GM18867 (cell line): ENCODE measurements around the gene BRSK1.

Source experiments
- ATAC-seq: cut with Tn5 transposase; IDR thresholded peaks from one replicate; pipeline ENCODE4 v1.9.1; 2021; ENCODE audit warnings: mild to moderate bottlenecking, moderate library complexity; ENCODE audit not compliant: unreplicated experiment

The BRSK1 gene

DNA sequence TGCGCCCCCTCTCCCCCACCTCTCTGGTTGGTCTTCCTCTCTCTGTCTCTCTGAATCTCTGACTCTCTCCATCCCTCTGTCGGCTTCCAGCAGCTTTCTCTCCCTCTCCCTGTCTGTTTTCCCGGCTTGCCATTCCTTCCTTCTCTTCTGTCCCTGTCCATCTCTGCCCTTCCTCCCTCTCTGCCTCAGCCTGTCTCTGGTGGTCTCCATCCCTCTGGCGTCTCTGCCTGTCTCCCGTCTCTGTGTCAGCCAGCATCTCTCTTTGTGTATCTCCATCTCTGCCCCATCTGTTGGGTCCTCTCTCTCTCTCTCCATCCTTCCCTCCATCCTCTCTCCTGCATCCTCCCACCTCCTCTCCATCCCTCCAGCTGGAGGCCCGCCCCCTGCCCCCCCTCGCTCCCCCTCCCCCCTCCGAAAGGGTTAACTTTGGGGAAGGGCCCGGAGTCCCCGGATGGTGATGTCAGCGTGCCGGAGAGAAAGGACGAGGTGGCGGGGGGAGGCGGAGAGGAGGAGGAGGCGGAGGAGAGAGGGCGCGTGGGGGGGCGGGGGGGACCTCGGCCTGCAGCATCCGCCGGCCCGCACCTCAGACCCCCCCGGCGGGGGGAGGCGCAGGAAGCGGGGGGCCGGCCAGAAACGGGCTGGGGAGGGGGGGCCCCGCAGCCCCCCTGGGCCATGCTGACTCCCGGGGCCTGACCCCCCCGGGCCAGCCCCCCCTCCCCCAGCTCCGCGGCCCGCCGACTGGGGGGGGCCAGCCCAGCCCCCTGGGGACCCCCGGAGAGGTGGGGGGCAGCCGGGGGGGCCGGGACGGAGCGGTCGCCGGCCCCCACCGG lies at the start of gene BRSK1:
BRSK1 (plus strand) TSS at position 450 of the 830 bp plus-strand sequence. CDS start 446 bp downstream, outside the sequence.
- no peak for ATAC-seq

DNA sequence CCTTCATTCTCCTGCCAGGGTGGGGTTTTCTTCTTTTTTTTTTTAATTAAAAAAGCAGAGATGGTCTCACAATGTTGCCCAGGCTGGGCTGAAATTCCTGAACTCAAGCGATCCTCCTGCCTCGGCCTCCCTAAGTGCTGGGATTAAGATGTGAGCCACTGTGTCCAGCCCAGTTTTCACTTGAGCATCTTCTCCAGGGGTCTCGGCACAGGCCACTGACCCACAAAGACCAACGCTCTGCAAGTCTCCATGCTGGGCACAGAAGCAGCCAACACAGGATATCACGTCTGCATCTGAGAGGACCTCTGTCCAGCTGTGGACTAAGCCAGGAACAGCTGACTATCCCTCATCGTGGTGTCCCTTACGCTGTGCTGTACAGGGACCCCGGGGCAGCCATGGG lies 45.8 kb upstream of the BRSK1 start:
- ATAC-seq: no peak

DNA sequence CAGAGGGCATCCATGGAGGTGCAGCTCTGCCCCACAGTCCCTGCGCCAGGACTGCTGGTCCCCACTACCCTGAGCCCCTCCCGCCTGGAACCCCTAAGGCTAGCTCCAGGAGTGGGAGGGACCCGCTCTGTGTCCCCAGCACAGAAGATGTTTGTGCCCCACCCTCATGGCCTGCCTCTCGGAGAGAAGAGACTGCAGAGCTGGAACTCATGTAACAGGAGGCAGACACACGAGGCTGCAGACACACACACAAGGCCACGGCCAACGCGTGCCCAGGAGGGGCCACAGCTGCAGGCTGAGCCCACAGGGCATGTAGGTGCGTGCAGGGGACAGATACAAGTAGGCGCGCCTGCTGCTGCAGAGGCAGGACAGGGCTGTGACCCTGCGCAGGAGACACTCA lies 44.8 kb upstream of the BRSK1 start:
- ATAC-seq: no peak

DNA sequence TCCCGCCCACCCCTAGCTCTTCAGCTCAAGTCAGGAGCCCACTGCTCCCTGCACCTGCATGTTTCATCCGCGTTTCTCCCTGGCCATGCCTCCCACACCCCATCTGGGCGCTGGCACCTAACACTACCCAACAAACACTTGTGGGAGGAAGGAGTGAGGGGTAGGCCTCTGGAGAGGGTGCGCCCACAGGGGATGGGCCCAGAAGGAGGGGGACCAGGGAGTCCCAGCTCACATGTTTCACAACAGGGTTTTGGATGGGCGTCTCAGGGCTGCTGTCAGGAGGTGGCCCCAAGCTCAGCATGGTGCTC lies 43.1 kb upstream of the BRSK1 start:
- ATAC-seq: no peak

DNA sequence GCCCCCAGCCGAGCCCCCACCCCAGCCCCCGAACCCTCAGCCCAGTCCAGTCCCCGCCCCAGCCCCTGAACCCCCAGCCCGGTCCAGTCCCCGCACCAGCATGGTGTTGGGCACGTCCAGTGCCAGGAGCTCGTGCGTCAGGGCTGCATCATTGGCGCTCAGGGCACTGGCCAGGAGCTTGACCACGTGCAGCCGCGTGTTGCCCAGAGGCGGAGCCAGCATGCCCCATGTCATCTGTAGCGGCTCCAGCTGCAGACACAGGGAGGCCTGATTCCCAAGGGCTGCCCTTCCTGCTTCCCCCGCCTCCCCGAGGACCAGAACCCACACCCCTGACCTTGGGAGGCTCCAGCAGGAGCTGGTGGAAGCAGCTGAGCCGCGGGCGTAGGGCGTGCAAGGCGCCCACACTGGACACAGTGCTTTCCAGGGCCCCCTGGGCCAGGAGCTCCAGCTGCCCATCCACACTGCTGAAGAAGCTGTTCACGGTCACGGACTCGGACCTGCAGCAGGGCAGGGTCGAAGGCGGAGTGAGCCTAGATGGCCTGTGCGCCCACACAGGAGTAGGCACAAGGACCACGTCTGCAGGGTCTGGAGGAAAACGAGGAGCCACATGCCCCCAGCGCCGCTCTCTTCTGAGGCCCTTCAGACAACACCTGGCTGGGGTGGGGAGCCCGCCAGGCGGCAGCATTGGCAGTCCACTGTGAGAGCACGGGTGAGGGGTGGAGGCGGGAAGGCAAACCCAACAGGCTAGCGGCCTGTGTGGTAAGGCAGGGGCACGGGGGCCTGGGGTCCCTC lies 42.5 kb upstream of the BRSK1 start:
- ATAC-seq: no peak

DNA sequence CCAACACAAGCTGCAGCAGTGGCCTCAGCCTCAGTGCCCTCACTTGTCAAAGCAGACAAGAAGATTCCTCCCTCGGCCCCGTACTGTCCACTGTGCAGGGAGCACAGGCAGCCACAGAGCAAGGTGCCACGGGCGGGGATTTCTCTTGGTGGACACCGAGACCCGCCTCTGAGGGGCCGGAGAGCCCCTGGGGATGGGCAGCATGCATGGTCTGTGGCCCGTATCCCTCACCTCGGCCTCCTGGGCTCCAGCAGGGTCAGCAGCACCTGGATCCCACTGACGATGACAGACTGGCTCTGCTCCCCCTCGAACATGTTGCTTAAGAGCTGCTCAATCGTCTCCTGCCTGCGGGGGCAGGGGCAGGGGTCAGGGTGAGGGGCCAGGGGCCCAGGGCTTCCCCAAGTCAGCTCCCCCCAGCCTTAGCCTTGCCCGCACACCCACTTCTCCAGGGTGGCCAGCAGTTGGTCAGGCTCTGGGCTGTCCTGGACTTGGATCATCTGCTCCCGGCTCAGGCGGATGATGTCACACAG lies 41.8 kb upstream of the BRSK1 start:
- no peak for ATAC-seq

DNA sequence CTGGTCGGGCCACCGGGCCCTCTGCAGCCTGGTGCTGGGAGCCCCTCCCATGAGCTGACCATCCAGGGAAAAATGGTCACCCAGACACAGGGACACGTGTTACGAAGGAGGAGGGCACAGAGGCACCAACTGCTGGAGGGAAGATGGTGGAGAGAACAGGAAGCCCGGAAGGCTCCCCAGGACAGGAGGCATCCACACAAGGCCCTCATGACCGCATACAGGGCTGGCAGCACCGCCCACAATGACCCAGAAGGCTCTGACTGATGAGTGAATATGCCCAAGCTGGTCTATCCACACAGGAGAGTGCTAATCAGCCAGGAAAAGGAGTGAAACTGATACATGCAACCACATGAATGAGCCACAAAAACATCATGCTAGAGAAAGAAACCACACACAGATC lies 41.3 kb upstream of the BRSK1 start:
- ATAC-seq: no peak

DNA sequence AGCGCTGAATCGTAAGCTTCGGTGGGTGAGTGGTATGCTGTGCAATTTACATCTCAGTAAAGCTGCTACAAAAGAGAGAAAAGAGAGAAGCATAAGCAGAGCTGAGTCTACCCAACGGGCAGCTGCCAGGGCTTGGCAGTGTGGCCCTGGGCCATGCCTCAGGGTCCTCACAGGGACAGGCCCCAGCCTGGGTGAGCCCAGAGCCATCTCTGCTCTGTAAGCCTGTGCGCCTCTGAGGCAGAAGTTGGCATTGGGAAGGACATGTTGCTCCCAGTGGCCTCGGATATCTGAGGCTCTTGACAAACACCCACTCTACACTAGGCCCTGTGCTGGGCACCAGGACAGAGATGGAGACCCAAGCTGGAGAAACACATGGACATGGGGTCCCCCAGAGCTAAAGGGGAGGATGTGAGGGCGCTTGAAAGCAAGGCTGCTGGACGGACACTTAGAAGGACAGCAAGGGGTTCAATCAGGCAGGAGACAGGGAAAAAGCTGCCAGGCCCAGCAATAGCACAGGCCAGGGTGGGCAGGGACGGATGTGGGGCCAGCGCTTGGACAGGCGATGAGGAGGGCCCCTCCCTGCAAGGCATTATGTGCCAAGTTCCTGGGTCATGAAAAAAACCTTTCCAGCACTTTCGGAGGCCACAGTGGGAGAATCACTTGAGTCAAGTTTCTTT lies 39.7 kb upstream of the BRSK1 start:
- no peak for ATAC-seq

DNA sequence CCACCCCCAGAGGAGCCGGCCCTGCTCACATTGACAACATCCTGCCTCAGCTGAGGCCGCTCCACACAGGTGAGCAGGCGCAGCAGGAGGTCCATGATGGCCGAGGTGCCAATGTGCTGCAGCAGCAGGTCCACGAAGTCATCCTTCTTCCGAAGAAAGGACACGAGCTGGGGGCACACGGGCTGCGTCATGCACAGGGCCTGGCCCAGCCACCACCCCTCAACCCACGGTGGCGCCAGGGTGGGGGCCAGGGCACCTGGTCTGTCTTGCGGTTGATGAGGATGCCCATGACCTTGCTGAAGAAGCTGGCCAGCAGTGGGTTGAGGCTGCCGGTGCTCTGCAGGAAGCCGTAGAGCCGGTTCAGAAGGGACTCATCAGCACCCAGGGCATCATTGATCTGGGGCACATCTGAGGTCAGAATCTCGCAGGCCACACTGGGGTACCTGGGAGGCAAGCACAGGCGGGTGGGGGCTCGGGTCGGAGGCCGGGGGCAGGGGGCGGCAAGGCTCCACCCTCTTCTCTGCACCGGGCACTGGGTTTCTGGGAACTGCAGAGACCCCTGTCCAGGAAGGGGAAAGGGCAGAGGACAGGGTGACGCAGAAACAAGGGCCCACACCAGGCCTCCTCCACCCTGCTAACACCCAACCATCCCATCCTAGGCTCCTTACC lies 38.4 kb upstream of the BRSK1 start:
- no peak for ATAC-seq

DNA sequence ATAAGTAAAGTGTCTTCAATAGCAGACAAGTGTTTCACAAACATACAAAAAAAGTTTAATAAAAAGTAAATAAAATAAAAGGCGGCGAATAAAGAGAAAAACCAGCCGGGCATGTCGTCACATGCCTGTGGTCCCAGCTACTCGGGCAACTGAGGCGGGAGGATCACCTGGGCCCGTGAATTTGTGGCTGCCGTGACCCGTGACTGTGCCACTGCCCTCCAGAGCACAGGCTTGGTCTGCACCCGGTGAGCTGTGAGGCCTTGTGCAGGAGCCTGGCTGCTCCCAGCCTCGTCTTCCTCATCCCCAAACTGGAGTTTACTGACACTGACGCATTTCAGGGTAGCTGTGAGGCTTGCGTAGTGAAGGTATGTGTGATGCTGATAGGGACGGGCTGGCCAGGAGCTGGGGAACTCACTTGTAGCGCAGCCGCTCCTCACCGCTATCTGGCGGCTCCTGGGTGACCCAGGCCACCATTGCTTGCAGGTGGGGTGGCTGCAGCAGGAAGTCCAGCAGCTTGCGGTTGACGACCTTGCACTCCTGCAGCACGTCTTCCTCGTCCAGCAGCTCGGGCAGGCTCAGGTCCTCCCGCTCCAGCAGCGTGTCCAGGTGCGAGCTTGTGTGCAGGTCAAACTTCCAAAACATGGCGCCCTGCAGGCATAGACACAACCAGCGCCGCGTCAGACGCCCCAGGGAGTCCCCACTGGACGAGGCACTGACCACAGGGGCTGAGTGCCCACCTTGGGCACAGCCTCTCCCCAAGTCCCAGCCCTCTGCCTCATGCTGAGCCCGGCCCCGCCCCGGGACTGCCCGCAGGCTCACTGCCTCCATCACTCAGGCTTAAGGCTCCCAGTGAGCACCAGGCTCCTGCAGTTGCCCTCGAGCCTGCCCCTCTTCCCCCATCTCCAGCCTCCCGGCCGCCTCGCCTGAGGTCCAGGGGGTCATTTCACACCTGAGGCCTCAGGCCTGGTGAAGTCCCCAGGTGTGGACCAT lies 37.0 kb upstream of the BRSK1 start:
- ATAC-seq: no peak

DNA sequence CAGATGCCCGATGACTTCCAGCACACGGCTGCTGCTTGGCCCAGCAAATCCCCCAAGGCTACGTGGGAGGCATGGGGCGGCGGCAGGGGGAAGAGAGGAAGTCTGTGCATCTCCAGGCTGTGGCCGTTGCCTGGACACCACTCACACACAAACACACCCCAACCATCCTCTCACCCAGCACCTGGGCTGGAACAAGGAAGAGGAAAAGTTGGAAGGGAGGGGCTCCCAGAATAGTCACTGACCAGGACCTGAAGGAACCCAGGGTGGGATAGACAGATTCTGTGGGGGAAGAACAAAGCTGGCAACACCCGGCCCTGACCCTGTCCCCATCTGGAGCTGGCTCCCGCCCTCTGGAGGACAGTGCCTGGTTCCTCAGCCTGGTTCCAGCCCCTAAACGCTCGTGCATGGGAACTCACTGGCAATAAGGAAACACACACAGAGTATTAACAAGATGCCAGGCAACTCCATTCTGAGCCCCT lies 36.1 kb upstream of the BRSK1 start:
- ATAC-seq: no peak

DNA sequence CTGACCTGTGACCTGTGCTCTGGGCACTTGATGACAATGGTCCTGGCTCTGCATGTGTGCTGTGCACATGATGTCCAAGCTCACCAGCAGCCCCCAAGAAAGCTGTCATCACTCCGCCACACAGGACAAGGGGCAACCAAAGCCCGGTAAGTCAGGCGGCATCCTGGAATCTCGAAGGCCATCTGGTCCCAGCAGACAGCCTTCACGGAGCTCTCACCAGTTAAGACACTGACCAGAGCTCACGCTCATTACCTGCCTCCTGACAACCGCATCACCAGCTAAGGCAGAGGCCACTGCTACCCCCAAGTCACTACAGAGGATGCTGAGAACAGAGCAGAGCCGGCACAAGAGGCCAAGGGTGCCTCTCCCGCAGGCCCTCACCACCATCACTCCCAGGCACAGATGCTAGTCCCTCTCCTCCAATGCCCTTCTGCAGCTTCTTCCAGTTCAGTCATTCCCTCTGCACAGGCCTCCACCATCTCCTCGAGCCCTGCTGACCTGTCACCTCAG lies 35.6 kb upstream of the BRSK1 start:
- ATAC-seq: no peak

DNA sequence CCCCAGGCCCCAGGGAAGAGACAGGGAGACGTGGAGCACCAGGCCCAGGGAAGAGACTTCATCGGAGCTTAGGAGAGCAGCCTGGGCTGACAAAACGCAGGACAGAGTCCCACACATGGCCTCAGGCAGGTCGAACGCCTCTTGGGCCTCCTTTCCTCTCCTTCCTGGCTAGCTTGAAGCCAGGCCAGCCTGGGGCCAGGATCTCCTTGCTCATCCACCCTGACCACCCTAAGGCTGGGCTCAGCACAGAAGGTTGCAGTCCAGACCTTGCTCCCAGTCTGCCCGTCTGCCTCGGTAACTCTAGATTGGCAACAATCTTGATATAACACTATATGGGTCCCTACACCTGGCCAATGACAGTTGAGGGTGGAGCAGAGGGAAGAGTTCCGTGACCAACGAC lies 35.1 kb upstream of the BRSK1 start:
- ATAC-seq: no peak

DNA sequence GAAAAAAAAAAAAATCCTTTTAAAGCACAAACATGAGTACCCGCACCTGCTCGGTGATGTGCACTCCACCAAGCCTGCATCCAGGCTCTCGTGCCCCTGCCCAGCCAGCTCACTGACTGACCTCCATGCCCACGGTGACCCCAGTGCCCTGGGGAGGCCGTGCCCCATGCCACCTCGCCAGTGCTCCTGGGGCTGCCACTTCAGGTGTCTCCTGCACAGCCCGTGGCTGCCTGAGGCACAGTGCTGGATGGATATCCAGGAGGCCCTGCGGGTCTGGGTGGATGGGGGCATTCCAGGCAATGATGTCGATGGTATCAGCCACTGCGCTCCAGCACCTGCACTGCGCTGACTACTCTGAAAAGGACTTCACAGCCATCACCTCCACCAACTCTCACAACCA lies 34.0 kb upstream of the BRSK1 start:
- no peak for ATAC-seq

DNA sequence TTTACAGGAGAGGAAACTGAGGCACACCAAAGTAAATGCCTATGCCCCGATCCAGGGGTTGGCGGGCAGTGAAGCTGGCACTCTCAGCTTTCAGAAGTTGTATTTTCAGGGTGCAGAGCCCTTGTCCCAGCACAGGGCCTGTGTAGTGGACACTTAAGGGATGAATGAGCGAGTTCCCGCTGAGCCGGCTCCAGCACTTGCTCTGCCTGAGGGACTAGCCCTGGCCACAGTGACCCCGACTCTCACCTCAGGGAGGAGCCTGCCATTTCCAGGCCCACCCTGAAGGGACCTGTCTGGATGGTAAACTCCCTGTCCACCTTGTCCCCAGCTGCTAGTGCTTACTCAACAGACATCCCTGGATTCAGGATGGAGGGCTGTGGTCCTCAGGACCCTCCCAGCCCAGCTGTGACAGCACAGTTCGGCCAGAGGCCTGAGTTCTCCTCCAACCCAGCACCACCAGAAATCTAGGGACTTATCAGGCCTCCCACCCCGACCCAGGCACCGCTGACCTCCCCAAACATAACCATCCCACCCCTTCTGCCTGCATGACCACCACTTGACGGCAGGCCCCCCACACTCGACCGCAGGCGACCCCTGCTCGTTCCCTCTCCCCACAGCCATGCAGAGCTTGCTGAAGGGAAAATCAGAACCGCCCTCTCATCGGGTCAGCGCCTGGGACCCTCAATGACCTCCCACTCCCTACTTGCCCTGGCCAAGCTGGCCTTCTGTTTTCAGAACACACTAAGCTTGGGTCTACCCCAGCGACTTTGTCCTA lies 33.3 kb upstream of the BRSK1 start:
- no peak for ATAC-seq

DNA sequence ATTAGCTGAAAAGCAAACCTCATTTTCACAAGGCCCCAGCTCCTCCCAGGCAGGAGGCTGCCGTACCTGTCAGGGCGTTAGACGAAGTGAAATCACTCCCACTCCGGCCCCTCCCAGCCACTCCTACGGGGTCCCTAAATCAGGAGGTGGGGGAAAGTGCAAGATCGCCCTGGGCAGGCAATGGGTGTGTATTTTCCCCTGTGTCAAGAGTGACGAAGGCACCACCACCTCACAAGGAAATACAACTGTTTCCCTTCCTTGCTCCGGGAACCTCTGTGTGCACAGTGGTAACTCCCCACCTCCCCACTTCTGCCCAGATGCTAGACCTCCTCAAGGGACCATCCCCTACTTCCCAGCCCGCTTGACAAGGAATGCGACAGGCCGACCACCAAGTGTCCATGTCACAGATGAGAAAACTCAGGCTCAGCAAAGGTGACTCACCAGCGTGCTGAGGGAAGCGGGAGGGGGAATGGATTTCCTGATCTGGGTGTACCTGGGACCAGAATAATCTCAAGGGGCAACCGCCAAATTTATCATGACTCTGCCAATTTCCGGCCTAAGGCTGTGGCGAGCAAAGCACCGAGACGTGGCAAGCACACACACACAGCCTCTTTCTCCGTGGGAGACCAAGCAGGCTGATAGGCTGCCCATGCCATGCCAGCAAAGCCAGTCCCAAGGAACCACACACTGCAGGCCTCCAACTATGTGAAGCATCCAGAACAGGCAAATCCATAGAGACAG lies 32.3 kb upstream of the BRSK1 start:
- ATAC-seq: no peak

DNA sequence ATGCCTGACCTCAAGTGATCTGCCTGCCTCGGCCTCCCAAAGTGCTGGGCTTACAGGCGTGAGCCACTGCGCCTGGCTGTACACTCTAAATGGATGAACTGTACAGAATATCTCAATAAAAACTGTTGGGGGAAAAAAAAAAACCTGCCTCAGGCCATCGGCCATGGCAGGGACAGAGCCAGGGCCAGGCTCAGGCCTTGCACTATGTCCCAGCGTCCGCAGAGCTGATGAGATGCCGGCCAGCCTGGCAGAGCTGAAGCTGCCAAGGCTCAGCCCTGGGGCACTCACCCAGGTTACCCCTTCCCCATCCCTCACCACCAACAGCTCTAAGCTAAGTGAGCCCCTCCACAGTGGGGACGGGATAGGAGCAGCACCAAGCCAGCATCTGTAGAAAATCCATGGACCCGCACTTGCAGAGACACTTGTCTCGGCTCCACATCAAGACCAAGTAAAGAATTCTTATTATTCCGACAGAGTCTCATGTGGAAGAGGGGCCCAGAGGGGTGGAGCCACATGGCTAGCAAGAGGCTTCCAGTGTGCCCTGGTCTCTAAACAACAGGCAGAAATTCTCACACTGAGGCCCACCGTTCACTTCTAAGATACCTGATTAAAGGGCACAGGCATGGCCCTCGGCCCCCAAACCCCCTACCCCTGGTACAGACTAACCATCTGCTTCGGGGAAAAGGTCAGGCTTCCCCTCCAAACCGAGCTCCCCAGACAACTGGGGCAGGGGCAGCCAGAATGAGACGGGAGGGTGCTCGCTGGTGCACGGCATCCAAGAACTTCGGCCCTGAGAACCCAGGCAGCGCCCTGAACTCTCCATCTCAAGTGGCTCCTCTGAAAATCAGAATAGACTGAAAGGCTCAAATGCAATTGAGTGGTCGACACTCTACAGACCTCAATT lies 30.8 kb upstream of the BRSK1 start:
- peak; percentile 2 for ATAC-seq
